ENCODE data around the gene SPAST.

DNA sequence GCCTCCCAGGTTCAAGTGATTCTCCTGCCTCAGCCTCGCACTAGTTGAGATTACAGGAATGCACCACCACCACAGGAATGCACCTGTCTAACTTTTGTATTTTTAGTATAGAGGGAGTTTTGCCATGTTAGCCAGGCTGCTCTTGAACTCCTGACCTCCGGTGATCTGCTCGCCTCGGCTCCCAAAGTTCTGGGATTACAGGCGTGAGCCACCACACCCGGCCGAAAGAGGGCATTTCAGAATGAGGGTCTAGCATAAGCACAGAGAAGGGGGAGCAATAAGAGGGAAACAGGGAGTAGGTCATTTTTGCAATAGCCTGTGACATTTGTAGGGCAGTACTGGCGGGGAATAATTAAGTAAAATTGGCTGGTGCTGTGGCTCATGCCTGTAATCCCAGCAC lies 1.9 kb upstream of the SPAST start:
- TF ChIP-seq, protein P1, sequence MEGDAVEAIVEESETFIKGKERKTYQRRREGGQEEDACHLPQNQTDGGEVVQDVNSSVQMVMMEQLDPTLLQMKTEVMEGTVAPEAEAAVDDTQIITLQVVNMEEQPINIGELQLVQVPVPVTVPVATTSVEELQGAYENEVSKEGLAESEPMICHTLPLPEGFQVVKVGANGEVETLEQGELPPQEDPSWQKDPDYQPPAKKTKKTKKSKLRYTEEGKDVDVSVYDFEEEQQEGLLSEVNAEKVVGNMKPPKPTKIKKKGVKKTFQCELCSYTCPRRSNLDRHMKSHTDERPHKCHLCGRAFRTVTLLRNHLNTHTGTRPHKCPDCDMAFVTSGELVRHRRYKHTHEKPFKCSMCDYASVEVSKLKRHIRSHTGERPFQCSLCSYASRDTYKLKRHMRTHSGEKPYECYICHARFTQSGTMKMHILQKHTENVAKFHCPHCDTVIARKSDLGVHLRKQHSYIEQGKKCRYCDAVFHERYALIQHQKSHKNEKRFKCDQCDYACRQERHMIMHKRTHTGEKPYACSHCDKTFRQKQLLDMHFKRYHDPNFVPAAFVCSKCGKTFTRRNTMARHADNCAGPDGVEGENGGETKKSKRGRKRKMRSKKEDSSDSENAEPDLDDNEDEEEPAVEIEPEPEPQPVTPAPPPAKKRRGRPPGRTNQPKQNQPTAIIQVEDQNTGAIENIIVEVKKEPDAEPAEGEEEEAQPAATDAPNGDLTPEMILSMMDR (conservative IDR thresholded peaks at IDR 0.05): no peak
- TF ChIP-seq ZFX (IDR thresholded peaks at IDR 0.05): no peak

All from C4-2B (cell line).